ENCODE data around the gene TRPV3.

DNA sequence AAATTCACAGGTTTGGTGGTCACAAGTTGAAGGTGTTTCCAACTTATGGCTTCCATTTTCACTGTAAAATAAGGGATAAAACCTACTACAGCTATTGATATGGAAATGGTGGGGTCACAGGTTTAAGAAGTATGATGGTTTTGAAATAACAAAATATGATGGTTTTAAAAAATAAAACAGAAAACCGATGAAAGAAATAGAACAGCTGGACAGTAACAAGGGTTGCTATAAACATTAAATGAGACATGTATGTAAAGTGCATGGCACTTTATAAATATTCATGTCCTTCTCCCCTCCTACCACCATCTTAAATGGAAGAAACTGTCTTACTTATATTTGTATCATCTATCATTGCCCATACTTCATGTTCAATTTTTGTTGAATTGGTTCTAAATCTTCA lies 50.5 kb downstream of the TRPV3 start:
- TF ChIP-seq CTCF (IDR thresholded peaks at IDR 0.05) (no peak), TCF7L2 (IDR thresholded peaks at IDR 0.05; ENCODE audit: low read depth, low read length) (no peak), POLR2AphosphoS5 (IDR thresholded peaks at IDR 0.05; ENCODE audit: low read depth, low read length) (no peak)

Data from Panc1 (cell line).